HG02759 (cell line): ENCODE data around the gene MBD3L2.
"Not testable (repeated sequence)": the region's sequence is repeated elsewhere in the genome, so short reads cannot be mapped to it uniquely, and the experiment has no call there.

Experiments used
- ATAC-seq: cut with Tn5 transposase; IDR thresholded peaks from one replicate; pipeline ENCODE4 v1.9.1; 2021; ENCODE audit warnings: mild to moderate bottlenecking, moderate library complexity; ENCODE audit not compliant: unreplicated experiment

The MBD3L2 gene

DNA sequence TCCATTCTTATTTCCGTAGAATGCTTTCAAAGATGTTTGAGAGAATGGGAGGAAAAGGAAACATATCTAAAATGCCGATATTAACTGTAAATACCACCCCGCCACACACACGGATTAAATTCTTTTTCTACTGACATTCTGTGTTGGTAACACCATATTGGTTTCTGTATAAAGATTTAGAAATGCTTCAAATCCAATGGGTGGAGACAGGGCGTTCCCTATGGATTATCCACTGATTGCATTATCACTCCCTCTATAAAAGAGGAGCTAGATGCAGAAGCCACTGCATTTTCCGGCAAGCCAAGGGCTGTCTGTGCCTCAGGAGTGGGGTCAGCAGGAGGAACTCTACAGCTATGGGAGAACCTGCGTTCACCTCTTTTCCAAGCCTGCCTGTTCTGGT lies at the start of gene MBD3L2:
Gene MBD3L2 (plus strand): TSS at position 301 of the 400 bp plus-strand sequence. CDS start 53 bp downstream, at position 354.
- not testable (repeated sequence) for ATAC-seq

DNA sequence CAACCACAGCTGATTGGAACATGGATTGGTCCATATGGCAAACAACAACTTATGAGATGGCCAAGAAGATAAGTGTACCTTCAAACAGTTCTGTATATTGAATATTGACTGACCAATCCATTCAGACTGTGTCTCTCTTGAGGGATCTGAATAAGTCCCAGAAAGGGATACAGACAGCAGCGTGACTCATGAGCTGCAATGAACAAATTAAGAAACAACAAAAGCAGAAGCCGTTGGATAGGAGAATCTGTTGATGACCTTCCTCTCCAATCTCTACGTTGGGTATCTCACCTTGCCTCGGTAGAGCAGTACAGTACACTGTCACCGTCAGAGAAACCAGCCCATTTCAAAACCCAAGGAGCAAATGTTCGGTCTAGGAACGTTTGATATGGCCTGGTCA lies 49.2 kb upstream of the MBD3L2 start:
- no peak for ATAC-seq

DNA sequence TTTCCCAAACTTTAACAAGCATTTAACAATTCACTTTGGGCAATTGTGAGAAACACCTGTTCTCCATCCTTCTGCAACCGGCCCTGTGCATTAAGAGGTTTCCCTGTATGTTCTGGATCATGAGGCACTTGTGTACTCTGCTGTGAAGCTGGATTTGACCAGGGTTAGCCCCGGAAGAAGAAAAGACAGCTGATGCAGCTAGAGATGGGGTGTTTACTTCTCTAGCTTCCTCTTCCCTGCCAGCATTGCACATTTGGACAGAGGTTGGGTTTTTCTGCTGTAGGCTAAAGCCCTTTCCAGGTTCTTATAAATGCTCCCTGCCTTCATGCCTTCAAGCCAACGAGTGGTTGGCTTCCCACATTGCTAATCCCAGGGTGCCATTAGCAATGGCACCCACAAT lies 48.8 kb upstream of the MBD3L2 start:
- ATAC-seq, result no peak

DNA sequence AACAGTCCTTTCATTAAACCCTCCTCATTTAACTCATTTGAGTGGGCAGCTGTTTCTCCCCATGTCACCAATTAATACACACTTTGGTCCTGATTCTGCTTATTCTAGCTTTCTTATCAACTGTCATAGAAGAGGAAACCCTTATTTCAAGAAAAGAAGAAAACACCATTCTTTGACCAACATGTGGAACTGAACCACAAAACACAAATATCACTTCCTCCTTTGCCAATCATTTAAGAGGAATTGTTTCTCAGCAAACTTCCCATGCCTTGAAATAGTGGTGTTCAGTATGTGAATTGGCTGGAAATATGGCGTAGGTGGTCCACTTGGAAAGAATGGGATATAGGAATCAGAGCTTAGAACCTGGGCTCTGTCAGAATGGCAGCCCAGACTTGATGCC lies 48.3 kb upstream of the MBD3L2 start:
- ATAC-seq, result no peak

DNA sequence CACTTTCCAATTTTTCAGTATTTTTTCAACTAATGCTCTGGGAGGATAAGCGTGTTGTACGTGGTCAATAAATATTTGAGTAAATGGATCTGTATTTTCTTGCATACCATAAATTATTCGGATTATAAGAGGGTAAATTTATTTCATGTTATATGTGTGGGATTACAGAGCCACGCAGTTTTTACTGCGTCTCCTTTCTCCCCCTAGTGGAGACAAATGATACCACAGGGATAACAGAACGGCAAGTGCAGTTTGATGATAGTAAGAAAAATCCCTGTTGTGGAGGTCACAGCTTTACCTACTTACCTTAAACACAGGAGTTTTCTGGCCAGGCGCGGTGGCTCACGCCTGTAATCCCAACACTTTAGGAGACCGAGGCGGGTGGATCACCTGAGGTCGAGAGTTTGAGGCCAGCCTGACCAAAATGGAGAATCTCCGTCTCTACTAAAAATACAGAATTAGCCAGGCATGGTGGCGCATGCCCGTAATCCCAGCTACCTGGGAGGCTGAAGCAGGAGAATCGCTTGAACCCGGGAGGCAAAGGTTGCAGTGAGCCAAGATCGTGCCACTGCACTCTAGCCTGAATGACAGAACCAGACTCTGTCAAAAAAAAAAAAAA lies 44.7 kb upstream of the MBD3L2 start:
- ATAC-seq, result no peak

DNA sequence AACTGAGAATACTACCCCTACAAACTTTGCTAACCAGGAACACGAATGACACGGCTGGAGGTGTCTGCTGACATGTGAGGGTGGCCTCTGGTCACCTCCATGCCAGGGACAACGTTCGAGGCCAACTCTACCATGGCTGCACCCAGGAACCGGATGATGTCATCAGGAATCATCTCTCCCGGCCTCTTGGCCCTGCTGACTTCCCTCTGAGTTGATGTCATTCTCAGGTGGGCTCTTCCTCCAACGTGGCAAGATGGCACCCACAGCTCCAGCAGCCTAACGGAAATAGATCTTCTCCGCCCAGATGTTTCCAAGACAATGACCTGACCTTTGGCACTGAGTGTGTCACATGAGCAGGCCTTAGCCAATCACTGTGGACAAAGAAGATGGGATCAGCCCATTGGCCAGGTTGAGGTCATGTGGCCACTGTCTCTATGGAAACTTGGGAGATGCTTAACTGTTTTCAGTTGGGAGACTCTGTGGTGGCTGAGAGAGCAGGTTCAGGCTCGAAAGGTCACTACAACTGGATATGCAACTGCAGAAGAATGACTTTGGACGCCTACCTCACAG lies 42.9 kb upstream of the MBD3L2 start:
- ATAC-seq, result no peak

DNA sequence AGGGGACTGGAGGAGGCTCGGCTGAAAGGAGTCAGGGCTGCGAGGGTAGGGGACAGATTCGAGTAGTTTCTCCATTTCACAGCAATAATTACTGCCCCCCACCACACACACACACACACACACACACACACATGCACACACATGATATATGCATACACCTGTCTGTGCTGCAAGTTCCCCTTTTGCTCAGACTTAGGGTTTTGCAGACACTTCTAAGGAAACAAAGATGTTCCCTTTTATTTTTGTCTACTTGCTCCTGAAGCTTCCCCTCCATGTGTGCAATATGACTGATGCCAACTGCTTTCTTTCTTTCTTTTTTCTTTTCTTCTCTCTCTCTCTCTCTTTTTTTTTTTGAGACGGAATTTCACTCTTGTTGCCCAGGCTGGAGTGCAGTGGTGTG lies 41.3 kb upstream of the MBD3L2 start:
- ATAC-seq, result no peak

DNA sequence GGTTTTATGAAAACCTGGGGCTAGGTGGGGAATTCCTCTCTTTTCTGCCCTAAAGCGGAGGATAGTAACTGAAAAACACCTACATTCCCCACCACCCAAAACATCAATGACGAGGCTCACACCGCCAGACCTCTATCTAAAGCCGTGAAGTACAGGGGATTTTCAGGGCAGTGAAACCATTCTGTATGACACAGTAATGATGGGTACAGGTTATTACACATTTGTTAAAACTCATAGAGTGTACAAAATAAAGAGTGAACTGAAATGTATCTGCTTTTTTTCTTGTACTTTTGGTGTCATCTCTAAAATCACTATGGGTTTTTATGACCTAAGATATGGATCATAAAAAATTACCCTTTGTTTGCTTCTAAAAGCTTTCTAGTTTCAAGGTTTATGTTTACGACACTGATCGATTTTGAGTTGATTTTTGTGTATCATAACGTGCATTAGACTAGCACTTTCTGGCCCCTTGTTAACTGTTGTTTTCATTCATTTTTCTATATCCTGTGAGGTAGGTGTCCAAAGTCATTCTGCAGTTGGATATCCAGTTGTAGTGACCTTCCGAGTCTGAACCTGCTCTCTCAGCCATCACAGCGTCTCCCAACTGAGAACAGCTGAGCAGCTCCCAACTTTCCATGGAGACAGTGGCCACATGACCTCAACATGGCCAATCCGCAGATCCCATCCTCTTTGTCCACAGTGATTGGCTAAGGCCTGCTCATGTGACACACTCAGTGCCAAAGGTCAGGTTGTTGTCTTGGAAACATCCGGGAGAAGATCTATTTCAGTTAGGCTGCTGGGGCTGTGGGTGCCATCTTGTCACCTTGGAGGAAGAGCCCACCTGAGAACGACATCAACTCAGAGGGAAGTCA lies 38.2 kb upstream of the MBD3L2 start:
- ATAC-seq, result no peak

DNA sequence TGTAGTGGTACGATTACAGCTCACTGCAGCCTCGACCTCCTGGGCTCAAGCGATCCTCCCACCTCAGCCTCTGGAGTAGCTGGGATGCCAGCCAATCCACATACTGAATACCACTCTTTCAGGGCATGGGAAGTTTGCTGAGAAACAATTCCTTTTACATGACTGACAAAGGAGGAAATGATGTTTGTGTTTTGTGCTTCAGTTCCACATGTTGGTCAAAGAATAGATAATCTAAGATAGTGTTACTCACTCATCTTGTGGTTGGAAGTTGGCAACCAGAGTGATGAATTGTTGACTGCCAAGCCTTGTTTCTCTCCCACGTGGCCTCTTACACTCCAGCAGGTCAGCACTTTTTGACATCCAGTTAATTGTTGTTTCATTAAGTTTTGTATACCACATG lies 35.4 kb upstream of the MBD3L2 start:
- ATAC-seq, result no peak

DNA sequence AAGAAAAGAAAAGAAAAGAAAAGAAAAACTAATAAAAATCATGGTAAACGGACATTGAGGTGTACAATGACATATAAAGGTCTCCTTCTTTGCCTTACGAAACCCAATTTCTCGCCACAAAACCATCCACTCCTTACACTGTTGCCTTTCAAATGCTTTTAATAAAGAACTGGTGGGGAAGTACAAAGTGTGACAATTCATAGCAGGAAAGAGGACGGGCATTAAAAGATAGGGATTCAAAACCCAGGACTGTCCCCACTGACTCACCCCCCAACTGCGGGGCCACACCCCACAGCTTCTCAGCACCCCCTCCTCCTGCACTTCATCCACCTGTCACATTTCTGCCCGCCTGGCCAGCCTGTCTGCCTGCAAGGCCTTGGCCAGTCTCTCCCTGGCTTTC lies 30.3 kb upstream of the MBD3L2 start:
- no peak for ATAC-seq

DNA sequence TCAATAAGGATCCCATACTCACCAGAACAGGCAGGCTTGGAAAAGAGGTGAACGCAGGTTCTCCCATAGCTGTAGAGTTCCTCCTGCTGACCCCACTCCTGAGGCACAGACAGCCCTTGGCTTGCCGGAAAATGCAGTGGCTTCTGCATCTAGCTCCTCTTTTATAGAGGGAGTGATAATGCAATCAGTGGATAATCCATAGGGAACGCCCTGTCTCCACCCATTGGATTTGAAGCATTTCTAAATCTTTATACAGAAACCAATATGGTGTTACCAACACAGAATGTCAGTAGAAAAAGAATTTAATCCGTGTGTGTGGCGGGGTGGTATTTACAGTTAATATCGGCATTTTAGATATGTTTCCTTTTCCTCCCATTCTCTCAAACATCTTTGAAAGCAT lies 27.8 kb upstream of the MBD3L2 start, which contains the start of gene MBD3L2B:
Gene MBD3L2B (minus strand): TSS at position 101 of the 400 bp plus-strand sequence. CDS start 34 bp downstream, at position 67.
- not testable (repeated sequence) for ATAC-seq

DNA sequence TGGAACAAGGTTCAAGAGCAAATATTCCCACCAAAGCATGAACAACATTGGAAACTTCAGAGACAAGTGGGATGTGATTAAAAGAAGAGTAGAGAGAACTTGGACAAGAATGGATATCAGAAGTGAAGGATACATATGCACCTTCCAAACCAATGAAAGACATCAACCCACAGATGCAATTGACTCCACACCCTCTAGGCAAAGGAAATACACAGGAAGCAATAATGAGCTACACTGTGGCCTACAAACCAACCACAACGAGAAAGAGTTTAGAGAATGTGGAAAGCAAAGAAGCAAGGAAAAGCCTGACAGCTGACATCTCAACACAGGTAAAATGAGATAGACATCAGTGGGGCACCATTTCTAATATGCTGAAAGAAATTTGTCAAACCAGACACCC lies 20.3 kb upstream of the MBD3L2 start:
- not testable (repeated sequence) for ATAC-seq

DNA sequence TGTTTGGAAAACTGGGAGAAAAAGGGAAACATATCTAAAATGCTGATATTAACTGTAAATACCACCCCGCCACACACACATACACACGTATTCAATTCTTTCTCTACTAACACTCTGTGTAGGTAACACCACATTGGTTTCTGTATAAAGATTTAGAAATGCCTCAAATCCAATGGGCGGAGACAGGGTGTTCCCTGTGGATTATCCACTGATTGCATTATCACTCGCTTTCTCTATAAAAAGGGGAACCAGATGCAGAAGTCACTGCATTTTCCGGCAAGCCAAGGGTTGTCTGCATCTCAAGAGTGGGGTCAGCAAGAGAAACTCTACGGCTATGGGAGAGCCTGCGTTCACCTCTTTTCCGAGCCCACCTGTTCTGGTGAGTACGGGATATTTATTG lies 18.8 kb upstream of the MBD3L2 start, which contains the start of gene MBD3L5:
Gene MBD3L5 (plus strand): TSS at position 301 of the 400 bp plus-strand sequence. CDS start 34 bp downstream, at position 335.
- not testable (repeated sequence) for ATAC-seq

DNA sequence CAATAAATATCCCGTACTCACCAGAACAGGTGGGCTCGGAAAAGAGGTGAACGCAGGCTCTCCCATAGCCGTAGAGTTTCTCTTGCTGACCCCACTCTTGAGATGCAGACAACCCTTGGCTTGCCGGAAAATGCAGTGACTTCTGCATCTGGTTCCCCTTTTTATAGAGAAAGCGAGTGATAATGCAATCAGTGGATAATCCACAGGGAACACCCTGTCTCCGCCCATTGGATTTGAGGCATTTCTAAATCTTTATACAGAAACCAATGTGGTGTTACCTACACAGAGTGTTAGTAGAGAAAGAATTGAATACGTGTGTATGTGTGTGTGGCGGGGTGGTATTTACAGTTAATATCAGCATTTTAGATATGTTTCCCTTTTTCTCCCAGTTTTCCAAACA lies 9.0 kb upstream of the MBD3L2 start, which contains the start of gene MBD3L4:
Gene MBD3L4 (minus strand): TSS at position 101 of the 400 bp plus-strand sequence. CDS start 35 bp downstream, at position 66.
- ATAC-seq, result not testable (repeated sequence)

DNA sequence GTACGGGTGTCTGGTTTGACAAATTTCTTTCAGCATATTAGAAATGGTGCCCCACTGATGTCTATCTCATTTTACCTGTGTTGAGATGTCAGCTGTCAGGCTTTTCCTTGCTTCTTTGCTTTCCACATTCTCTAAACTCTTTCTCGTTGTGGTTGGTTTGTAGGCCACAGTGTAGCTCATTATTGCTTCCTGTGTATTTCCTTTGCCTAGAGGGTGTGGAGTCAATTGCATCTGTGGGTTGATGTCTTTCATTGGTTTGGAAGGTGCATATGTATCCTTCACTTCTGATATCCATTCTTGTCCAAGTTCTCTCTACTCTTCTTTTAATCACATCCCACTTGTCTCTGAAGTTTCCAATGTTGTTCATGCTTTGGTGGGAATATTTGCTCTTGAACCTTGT lies 7.6 kb upstream of the MBD3L2 start:
- ATAC-seq, result not testable (repeated sequence)

DNA sequence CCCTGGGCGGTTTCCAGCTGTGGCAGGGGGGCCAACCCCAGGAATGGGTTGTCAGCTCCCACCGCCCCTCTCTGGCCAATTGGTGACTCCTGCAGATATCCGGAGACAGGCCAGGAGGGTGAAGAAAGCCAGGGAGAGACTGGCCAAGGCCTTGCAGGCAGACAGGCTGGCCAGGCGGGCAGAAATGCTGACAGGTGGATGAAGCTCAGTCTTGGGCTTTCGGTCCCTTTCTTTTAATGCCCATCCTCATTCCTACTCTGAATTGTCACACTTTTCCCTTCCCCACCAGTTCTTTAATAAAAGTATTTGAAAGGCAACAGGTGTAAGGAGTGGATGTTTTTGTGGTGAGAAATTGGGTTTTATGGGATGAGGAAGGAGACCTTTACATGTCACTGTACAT lies 2.3 kb downstream of the MBD3L2 start:
- not testable (repeated sequence) for ATAC-seq

DNA sequence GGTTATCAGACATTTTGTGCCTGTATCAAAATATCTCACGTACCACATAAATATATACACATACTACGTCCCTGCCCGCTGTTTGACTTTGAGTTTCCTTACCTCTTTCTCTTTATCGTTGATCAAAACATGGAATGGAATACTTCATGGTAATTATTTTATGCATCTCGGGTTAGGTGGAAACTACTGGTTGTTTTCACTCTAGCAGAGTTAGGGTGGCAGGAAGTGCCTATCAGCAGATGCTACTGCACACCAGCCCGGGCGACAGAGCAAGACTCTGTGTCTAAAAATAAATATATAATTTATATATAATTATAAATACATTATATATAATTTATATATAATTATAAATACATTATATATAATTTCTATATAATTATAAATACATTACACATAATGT lies 3.8 kb downstream of the MBD3L2 start:
- ATAC-seq, result not testable (repeated sequence)

DNA sequence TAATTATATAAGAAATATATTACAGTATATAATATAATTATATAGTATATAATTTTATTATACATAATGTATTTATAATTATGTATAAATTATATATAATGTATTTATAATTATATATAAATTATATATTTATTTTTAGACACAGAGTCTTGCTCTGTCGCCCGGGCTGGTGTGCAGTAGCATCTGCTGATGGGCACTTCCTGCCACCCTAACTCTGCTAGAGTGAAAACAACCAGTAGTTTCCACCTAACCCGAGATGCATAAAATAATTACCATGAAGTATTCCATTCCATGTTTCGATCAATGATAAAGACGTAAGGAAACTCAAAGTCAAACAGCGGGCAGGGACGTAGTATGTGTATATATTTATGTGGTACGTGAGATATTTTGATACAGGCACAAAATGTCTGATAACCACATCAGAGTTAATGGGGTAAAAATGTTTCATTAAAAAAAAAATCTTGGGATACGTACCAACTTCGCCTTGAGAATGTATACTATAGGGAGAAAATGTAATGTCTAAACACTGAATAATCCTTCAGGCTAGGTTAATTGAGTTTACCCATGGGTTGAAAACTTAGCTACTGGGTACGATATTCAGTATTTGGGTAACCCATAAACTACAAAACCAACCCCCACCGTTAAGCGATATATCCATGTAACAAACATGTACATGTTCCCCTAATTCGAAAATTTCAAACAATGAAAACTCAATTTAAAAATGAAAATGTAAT lies 5.7 kb downstream of the MBD3L2 start:
- ATAC-seq, result not testable (repeated sequence)

DNA sequence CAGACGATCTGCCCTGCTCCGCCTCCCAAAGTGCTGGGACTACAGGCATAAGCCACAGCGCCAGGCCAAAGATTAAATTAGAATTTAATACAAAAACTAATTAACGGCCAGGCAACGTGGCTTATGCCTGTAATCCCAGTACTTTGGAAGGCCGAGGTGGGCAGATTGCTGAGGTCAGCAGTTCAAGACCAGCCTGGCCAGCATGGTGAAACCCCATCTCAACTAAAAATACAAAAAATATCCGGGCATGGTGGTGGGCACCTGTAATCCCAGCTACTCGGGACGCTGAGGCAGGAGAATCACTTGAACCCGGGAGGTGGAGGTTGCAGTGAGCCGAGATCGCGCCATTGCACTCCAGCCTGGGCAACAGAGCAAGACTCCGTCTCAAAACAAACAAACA lies 6.6 kb downstream of the MBD3L2 start:
- not testable (repeated sequence) for ATAC-seq

DNA sequence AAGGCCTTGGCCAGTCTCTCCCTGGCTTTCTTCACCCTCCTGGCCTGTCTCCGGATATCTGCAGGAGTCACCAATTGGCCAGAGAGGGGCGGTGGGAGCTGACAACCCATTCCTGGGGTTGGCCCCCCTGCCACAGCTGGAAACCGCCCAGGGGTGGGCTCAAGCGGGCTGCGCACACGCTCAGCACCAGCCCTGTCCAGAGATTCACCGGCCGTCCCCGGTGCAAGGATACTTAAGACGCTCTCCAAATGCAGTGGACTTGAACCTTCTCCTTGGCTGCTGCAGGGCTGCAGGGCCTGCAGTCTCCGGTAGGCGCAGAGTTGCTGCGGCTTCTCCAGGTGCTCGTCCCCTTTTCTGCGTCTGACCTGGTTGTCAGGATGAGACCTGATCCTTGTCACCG lies 7.2 kb downstream of the MBD3L2 start:
- ATAC-seq, result not testable (repeated sequence)

DNA sequence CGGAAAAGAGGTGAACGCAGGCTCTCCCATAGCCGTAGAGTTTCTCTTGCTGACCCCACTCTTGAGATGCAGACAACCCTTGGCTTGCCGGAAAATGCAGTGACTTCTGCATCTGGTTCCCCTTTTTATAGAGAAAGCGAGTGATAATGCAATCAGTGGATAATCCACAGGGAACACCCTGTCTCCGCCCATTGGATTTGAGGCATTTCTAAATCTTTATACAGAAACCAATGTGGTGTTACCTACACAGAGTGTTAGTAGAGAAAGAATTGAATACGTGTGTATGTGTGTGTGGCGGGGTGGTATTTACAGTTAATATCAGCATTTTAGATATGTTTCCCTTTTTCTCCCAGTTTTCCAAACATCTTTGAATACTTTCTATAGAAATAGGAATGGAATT lies 9.5 kb downstream of the MBD3L2 start, which contains the start of gene MBD3L3:
Gene MBD3L3 (minus strand): TSS at position 101 of the 400 bp plus-strand sequence. CDS start 71 bp downstream, at position 30.
- not testable (repeated sequence) for ATAC-seq
